T-helper 1 cell treated with Interleukin-12 subunit alpha and Interleukin-12 subunit beta and Interleukin-4 antibody, amounts not matched to agents 30 ng/mL and 1 ng/mL, for 36 hours (primary cell): ENCODE results near the gene KIAA1549. TPM values are rescaled to one million over a fixed set of nuclear protein-coding genes. Genes with fewer than 3 reads are reported as not detected.

Experiments
- total RNA-seq: library from RNA; stranded (reverse); gene quantifications from 2 replicates; pipeline ENCODE4 v1.2.3, GENCODE V29; 2022

KIAA1549 gene
- total RNA-seq, 1 donor from 2014 or later, result 0.42 TPM

Other genes with a start within 250 kb of the KIAA1549 start
- gene TMEM213, start 183.4 kb downstream of the KIAA1549 start, total RNA-seq, result 3.7 and 4.6 TPM in 2 replicates
- 0.25 and 0.66 TPM in 2 replicates for gene ATP6V0A4, start 183.2 kb downstream of the KIAA1549 start, total RNA-seq
- 21.2 and 21.4 TPM in 2 replicates for gene ZC3HAV1L, start 54.7 kb upstream of the KIAA1549 start, total RNA-seq
- gene ZC3HAV1, start 128.3 kb upstream of the KIAA1549 start, total RNA-seq, result 131 and 134 TPM in 2 replicates
- gene UBN2, start 249.8 kb upstream of the KIAA1549 start, total RNA-seq, result 13.8 and 14.5 TPM in 2 replicates